ENCODE measurements around the gene ZNRD2.

DNA sequence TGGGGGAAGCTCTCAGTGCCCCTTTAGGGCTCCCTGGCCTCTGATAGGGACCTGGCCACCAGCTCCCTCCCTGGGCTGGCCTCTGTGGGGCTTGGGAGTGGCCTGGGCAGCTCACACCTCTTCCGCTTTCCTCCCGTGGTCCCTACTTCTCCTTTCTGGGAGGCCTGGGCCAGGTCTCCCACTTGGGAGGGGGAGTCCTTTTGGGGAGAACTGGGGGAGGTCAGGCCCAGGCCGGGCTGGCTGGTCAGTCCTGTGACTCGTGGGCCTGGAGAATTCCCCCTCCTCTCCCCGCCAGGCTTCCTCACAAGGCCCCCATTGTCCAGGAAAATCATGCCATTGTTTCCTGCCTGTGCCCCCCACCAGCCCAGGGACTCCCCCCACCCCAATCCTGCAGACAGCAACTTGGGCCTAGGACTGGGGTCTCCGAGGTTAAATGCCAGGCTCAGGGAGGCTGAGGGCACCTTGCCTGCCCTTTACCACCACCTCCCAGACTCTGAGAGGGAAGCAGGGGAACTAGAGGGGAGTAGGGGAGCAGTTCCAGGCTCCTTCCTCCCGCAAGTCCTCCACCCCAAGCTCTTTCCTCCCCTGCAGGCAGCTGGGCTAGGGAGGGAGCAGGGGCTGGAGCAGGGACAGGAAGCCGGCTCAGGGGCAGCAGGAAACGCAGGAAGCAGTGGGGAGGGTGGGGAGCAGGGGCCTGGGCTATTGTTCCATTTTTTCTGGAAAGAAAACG, 40.9 kb downstream of the ZNRD2 start:
- no peak for TF ChIP-seq CTCF (IDR thresholded peaks at IDR 0.05)
- TF ChIP-seq, protein P1, sequence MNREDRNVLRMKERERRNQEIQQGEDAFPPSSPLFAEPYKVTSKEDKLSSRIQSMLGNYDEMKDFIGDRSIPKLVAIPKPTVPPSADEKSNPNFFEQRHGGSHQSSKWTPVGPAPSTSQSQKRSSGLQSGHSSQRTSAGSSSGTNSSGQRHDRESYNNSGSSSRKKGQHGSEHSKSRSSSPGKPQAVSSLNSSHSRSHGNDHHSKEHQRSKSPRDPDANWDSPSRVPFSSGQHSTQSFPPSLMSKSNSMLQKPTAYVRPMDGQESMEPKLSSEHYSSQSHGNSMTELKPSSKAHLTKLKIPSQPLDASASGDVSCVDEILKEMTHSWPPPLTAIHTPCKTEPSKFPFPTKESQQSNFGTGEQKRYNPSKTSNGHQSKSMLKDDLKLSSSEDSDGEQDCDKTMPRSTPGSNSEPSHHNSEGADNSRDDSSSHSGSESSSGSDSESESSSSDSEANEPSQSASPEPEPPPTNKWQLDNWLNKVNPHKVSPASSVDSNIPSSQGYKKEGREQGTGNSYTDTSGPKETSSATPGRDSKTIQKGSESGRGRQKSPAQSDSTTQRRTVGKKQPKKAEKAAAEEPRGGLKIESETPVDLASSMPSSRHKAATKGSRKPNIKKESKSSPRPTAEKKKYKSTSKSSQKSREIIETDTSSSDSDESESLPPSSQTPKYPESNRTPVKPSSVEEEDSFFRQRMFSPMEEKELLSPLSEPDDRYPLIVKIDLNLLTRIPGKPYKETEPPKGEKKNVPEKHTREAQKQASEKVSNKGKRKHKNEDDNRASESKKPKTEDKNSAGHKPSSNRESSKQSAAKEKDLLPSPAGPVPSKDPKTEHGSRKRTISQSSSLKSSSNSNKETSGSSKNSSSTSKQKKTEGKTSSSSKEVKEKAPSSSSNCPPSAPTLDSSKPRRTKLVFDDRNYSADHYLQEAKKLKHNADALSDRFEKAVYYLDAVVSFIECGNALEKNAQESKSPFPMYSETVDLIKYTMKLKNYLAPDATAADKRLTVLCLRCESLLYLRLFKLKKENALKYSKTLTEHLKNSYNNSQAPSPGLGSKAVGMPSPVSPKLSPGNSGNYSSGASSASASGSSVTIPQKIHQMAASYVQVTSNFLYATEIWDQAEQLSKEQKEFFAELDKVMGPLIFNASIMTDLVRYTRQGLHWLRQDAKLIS (CRISPR knock-in tag; IDR thresholded peaks at IDR 0.05; ENCODE audit: borderline replicate concordance), result no peak
- TF ChIP-seq FOXJ3 (CRISPR knock-in tag; IDR thresholded peaks at IDR 0.05; ENCODE audit: borderline replicate concordance), result no peak
- no peak for TF ChIP-seq ATF1 (CRISPR knock-in tag; IDR thresholded peaks at IDR 0.05)
- no peak for TF ChIP-seq SP1 (CRISPR knock-in tag; conservative IDR thresholded peaks at IDR 0.05)
- no peak for TF ChIP-seq TCF7 (CRISPR knock-in tag; IDR thresholded peaks at IDR 0.05; ENCODE audit: low read depth)
